ENCODE results near the gene CNTNAP2. TPM values are rescaled to one million over a fixed set of nuclear protein-coding genes. Genes with fewer than 3 reads are reported as not detected.

CNTNAP2 gene
- total and polyA plus RNA-seq, 4 donors = 0.14 to 2.3 (median 1.1) TPM

GRCh38 chr7:147509035-147509501, 1392.5 kb downstream of the CNTNAP2 start:
- Histone ChIP-seq H3K27me3 (ENCODE audit: control insufficient read depth in 4 of 4, insufficient read depth in 4 of 4, low read length in 3 of 4) (peaks cover 0 to 3% (median 0%) of the 10 kb centered on the region in 4 donors), H3K4me1 (ENCODE audit: control insufficient read depth in 4 of 4, insufficient read depth in 4 of 4, low read length in 3 of 4) (no peaks in the 10 kb centered on the region), H3K9ac (ENCODE audit: low read depth in 1 of 2, low read length in 2 of 2) (no peak overlapping the region), H3K36me3 (ENCODE audit: control insufficient read depth in 4 of 4, insufficient read depth in 3 of 4, low read depth in 1 of 4, low read length in 3 of 4) (no peaks in the 10 kb centered on the region), H3K4me3 (ENCODE audit: low read depth in 1 of 3, low read length in 3 of 3) (no peak overlapping the region), H3K9me3 (ENCODE audit: control insufficient read depth in 4 of 4, low read length in 3 of 4) (no peaks in the 10 kb centered on the region), H3K27ac (ENCODE audit: low read depth in 1 of 2, low read length in 2 of 2) (no peak overlapping the region)
- TF ChIP-seq FOXA2 (IDR thresholded peaks at IDR 0.05) (no peak), SP1 (IDR thresholded peaks at IDR 0.05) (no peak)
- no peak for DNase-seq (ENCODE audit: low spot score)
- 43% methylated on average over 3 of the region's 3 CpGs for WGBS

GRCh38 chr7:147509541-147510200, 1393.1 kb downstream of the CNTNAP2 start:
- Histone ChIP-seq H3K4me3 (ENCODE audit: low read depth in 1 of 3, low read length in 3 of 3) (no peak overlapping the region), H3K27me3 (ENCODE audit: control insufficient read depth in 4 of 4, insufficient read depth in 4 of 4, low read length in 3 of 4) (peaks cover 0 to 3% (median 0%) of the 10 kb centered on the region in 4 donors), H3K27ac (ENCODE audit: low read depth in 1 of 2, low read length in 2 of 2) (no peak overlapping the region), H3K9me3 (ENCODE audit: control insufficient read depth in 4 of 4, low read length in 3 of 4) (no peaks in the 10 kb centered on the region), H3K36me3 (ENCODE audit: control insufficient read depth in 4 of 4, insufficient read depth in 3 of 4, low read depth in 1 of 4, low read length in 3 of 4) (no peaks in the 10 kb centered on the region), H3K9ac (ENCODE audit: low read depth in 1 of 2, low read length in 2 of 2) (no peak overlapping the region), H3K4me1 (ENCODE audit: control insufficient read depth in 4 of 4, insufficient read depth in 4 of 4, low read length in 3 of 4) (no peaks in the 10 kb centered on the region)
- DNase-seq (ENCODE audit: low spot score) = no peak
- TF ChIP-seq HNF4G (IDR thresholded peaks at IDR 0.05) (no peak), MAX (IDR thresholded peaks at IDR 0.05) (no peak), ATF3 (IDR thresholded peaks at IDR 0.05) (no peak), EGR1 (IDR thresholded peaks at IDR 0.05; ENCODE audit: low read depth in 2 of 2) (no peak), NR2F2 (IDR thresholded peaks at IDR 0.05) (no peak), REST (IDR thresholded peaks at IDR 0.05) (no peak)
- 67% methylated on average over 4 of the region's 4 CpGs for WGBS

GRCh38 chr7:147510201-147510542, 1393.6 kb downstream of the CNTNAP2 start:
- Histone ChIP-seq H3K9me3 (ENCODE audit: control insufficient read depth in 4 of 4, low read length in 3 of 4) (no peaks in the 10 kb centered on the region), H3K9ac (ENCODE audit: low read depth in 1 of 2, low read length in 2 of 2) (no peak overlapping the region), H3K4me3 (ENCODE audit: low read depth in 1 of 3, low read length in 3 of 3) (no peak overlapping the region), H3K36me3 (ENCODE audit: control insufficient read depth in 4 of 4, insufficient read depth in 3 of 4, low read depth in 1 of 4, low read length in 3 of 4) (no peaks in the 10 kb centered on the region), H3K27me3 (ENCODE audit: control insufficient read depth in 4 of 4, insufficient read depth in 4 of 4, low read length in 3 of 4) (peaks cover 0 to 3% (median 0%) of the 10 kb centered on the region in 4 donors), H3K27ac (ENCODE audit: low read depth in 1 of 2, low read length in 2 of 2) (no peak overlapping the region), H3K4me1 (ENCODE audit: control insufficient read depth in 4 of 4, insufficient read depth in 4 of 4, low read length in 3 of 4) (no peaks in the 10 kb centered on the region)
- no peak for DNase-seq (ENCODE audit: low spot score)
- no peak for TF ChIP-seq JUND (IDR thresholded peaks at IDR 0.05)
- TF ChIP-seq ZBTB33 (IDR thresholded peaks at IDR 0.05) = no peak
- no peak for TF ChIP-seq GABPA (IDR thresholded peaks at IDR 0.05 in 1 of 2, conservative IDR thresholded peaks at IDR 0.05 in 1 of 2)
- no peak for TF ChIP-seq CTCF (IDR thresholded peaks at IDR 0.05; ENCODE audit: low read depth, low read length, missing input control)
- TF ChIP-seq FOXA1 (IDR thresholded peaks at IDR 0.05) = no peak
- no peak for TF ChIP-seq NR2F2 (IDR thresholded peaks at IDR 0.05)
- no peak for TF ChIP-seq MAX (IDR thresholded peaks at IDR 0.05)
- no peak for TF ChIP-seq ATF3 (IDR thresholded peaks at IDR 0.05)
- TF ChIP-seq RAD21 (IDR thresholded peaks at IDR 0.05) = no peak
- TF ChIP-seq RXRA (IDR thresholded peaks at IDR 0.05) = no peak
- TF ChIP-seq FOXA2 (IDR thresholded peaks at IDR 0.05) = no peak
- TF ChIP-seq YY1 (IDR thresholded peaks at IDR 0.05) = no peak
- no peak for TF ChIP-seq TAF1 (conservative IDR thresholded peaks at IDR 0.05)
- no peak for TF ChIP-seq SP1 (IDR thresholded peaks at IDR 0.05)
